GM23338 (cell line): ENCODE results near the gene PHF20. TPM values are rescaled to one million over a fixed set of nuclear protein-coding genes. Genes with fewer than 3 reads are reported as not detected.

ENCODE experiments used
- ATAC-seq: fragments of 200-7000 bp; cut with Tn5 transposase; 3 replicates; pipeline ENCODE4 v1.9.1; 2020
- DNase-seq: peaks from one replicate; pipeline ENCODE4 v3.0.0-alpha.2; 2015; ENCODE audit warnings: low spot score
- H2AFZ ChIP-seq: fragments of 200-600 bp; sonication (generic); 2 replicates; pipeline ENCODE4 v1.8.0; 2016; ENCODE audit warnings: antibody characterized with exemption, mild to moderate bottlenecking, moderate library complexity
- H3F3A ChIP-seq: fragments of 200-600 bp; sonication (generic); replicated peaks from 2 replicates; pipeline ENCODE4 v1.8.0; 2017; ENCODE audit warnings: antibody characterized with exemption, mixed run types, low read depth
- H3K27ac ChIP-seq: fragments of 200-600 bp; sonication (generic); 2 replicates; pipeline ENCODE4 v1.6.1; 2016; ENCODE audit warnings: low read depth
- H3K27me3 ChIP-seq: fragments of 200-600 bp; sonication (generic); 2 replicates; pipeline ENCODE4 v1.8.0; 2016; ENCODE audit warnings: mild to moderate bottlenecking, mixed run types, moderate library complexity; ENCODE audit not compliant: insufficient read depth
- H3K36me3 ChIP-seq: fragments of 200-600 bp; sonication (generic); 2 replicates; pipeline ENCODE4 v1.8.0; 2016; ENCODE audit warnings: mild to moderate bottlenecking; ENCODE audit not compliant: insufficient read depth
- H3K4me1 ChIP-seq: fragments of 200-600 bp; sonication (generic); 2 replicates; pipeline ENCODE4 v1.8.0; 2016; ENCODE audit warnings: mild to moderate bottlenecking, moderate library complexity; ENCODE audit not compliant: insufficient read depth
- H3K4me2 ChIP-seq: fragments of 200-600 bp; sonication (generic); 2 replicates; pipeline ENCODE4 v1.7.1; 2017; ENCODE audit warnings: mixed run types
- H3K4me3 ChIP-seq: fragments of 200-600 bp; sonication (generic); 2 replicates; pipeline ENCODE4 v1.6.1; 2016; ENCODE audit warnings: mixed run types
- H3K79me2 ChIP-seq: fragments of 200-600 bp; sonication (generic); replicated peaks from 2 replicates; pipeline ENCODE4 v1.8.0; 2017; ENCODE audit warnings: mild to moderate bottlenecking; ENCODE audit not compliant: insufficient read depth
- H3K9me2 ChIP-seq: fragments of 200-600 bp; sonication (generic); 2 replicates; pipeline ENCODE4 v1.8.0; 2017; ENCODE audit not compliant: insufficient read depth
- H4K20me1 ChIP-seq: fragments of 200-600 bp; sonication (generic); replicated peaks from 2 replicates; pipeline ENCODE4 v1.8.0; 2017; ENCODE audit warnings: mild to moderate bottlenecking; ENCODE audit not compliant: insufficient read depth
- H3K27ac Mint-ChIP-seq: 2 replicates; pipeline ENCODE4 v1.8.0; 2020; ENCODE audit warnings: inconsistent platforms, mild to moderate bottlenecking, moderate library complexity, mixed read lengths
- H3K27me3 Mint-ChIP-seq: 3 replicates; pipeline ENCODE4 v1.8.0; 2022; ENCODE audit warnings: low read depth, mild to moderate bottlenecking, moderate library complexity, mixed read lengths, inconsistent platforms; ENCODE audit not compliant: insufficient read depth, poor library complexity
- H3K36me3 Mint-ChIP-seq: 3 replicates; pipeline ENCODE4 v1.8.0; 2021; ENCODE audit warnings: low read depth, mild to moderate bottlenecking, inconsistent platforms, moderate library complexity, mixed read lengths
- H3K4me1 Mint-ChIP-seq: 3 replicates; pipeline ENCODE4 v1.8.0; 2020; ENCODE audit warnings: mild to moderate bottlenecking, inconsistent platforms, mixed read lengths
- H3K4me3 Mint-ChIP-seq: 3 replicates; pipeline ENCODE4 v1.8.0; 2021; ENCODE audit warnings: moderate library complexity, mild to moderate bottlenecking, inconsistent platforms, mixed read lengths
- H3K9me3 Mint-ChIP-seq: 3 replicates; pipeline ENCODE4 v1.8.0; 2020; ENCODE audit warnings: moderate library complexity, mild to moderate bottlenecking, inconsistent platforms, mixed read lengths
- CREB1 ChIP-seq: fragments of 250-450 bp; sonication (Bioruptor Pico); IDR thresholded peaks from 2 replicates; pipeline ENCODE4 v1.5.0; 2020; ENCODE audit warnings: low read depth, mild to moderate bottlenecking, moderate library complexity
- EZH2 ChIP-seq: fragments of 200-600 bp; sonication (generic); IDR thresholded peaks from one replicate; pipeline ENCODE4 v1.8.0; 2017; ENCODE audit warnings: antibody characterized with exemption, mild to moderate bottlenecking, low read depth; ENCODE audit not compliant: unreplicated experiment
- EZH2phosphoT487 ChIP-seq: fragments of 200-600 bp; sonication (generic); IDR thresholded peaks from one replicate; pipeline ENCODE4 v1.8.1; 2018; ENCODE audit warnings: antibody characterized with exemption; ENCODE audit not compliant: unreplicated experiment
- JUNB ChIP-seq: IDR thresholded peaks from one replicate; pipeline ENCODE4 v1.6.1; 2016; ENCODE audit warnings: antibody characterized with exemption; ENCODE audit not compliant: unreplicated experiment
- NANOG ChIP-seq: IDR thresholded peaks from 2 replicates; pipeline ENCODE4 v1.6.1; 2016; ENCODE audit warnings: antibody characterized with exemption, borderline replicate concordance
- POLR2AphosphoS5 ChIP-seq: IDR thresholded peaks from 2 replicates; pipeline ENCODE4 v1.6.1; 2016; ENCODE audit warnings: antibody characterized with exemption, low read depth
- STAT1 ChIP-seq: IDR thresholded peaks from one replicate; pipeline ENCODE4 v1.6.1; 2016; ENCODE audit warnings: antibody characterized with exemption; ENCODE audit not compliant: unreplicated experiment
- ZNF114 ChIP-seq: fragments of 250-450 bp; sonication (Bioruptor Pico); IDR thresholded peaks from 2 replicates; pipeline ENCODE4 v1.5.0; 2020; ENCODE audit warnings: mild to moderate bottlenecking, moderate library complexity
- ZNF331 ChIP-seq: fragments of 250-450 bp; sonication (Bioruptor Pico); IDR thresholded peaks from 2 replicates; pipeline ENCODE4 v1.5.0; 2020; ENCODE audit warnings: low read depth, mild to moderate bottlenecking, moderate library complexity
- polyA plus RNA-seq: library from polyadenylated mRNA; unstranded; fragments of >200 nt; fragmentation: Nextera tagmentation; extraction: Ambion mirVana; gene quantifications from 2 replicates; pipeline ENCODE4 v1.2.1, GENCODE V29; 2016
- total RNA-seq: library from RNA; depleted of rRNA; stranded (reverse); fragments of >200 nt; shearing (Covaris generic); gene quantifications from 2 replicates; pipeline ENCODE4 v1.2.3, GENCODE V29; 2014
- TF ChIP-seq, protein P1 (sequence below): IDR thresholded peaks from 2 replicates; pipeline ENCODE4 v1.6.1; 2016; ENCODE audit warnings: antibody characterized with exemption
- TF ChIP-seq, protein P2 (sequence below), 2 experiments: fragments of 200-600 bp in 1 of 2; sonication (generic) in 1 of 2; conservative IDR thresholded peaks; 2 replicates each; pipeline versions ENCODE4 v1.5.1 to v1.6.1; 2016 to 2017; ENCODE audit warnings: antibody characterized with exemption in 2 of 2, low read depth in 2 of 2, mild to moderate bottlenecking in 2 of 2, moderate library complexity in 1 of 2
- TF ChIP-seq, protein P3 (sequence below): IDR thresholded peaks from one replicate; pipeline ENCODE4 v1.6.1; 2018; ENCODE audit warnings: antibody characterized with exemption; ENCODE audit not compliant: unreplicated experiment
- TF ChIP-seq, protein P4 (sequence below): fragments of 250-450 bp; sonication (Bioruptor Pico); IDR thresholded peaks from 2 replicates; pipeline ENCODE4 v1.5.0; 2020; ENCODE audit warnings: mild to moderate bottlenecking, moderate library complexity

PHF20 gene
- total and polyA plus RNA-seq, 2 experiments from 2014 or later: 71.8 to 103 TPM

DNA sequence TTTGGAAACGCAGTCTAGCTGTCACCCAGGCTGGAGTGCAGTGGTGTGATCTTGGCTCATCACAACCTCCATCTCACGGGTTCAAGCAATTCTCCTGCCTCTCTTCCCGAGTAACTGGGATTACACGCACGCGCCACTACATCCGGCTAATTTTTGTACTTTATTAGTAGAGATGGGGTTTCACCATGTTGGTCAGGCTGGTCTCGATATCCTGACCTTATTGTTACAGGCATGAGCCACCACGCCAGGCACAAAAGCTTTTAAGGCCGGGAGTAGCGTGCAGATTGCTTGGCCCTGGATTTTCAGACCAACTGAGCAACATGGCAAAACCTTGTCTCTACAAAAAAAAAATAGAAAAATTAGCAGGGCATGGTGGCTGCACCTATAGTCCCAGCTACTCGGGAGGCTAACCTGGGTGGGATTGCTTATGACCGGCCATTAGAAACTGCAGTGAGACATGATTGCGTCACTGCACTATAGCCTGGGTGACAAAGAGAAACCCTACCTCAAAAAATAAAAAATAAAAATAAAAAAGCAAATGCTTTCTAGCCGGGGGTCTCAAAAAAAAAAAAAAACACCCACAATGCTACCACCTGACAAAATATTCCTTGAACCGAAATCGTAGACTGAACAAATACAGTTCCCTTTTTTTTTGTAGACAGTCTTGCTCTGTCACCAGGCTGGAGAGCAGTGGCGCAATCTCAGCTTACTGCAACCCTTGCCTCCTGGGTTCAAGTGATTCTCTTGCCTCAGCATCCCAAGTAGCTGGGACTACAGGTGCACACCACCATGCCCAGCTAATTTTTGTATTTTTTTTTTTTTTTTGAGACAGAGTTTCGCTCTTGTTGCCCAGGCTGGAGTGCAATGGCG is 44.7 kb upstream of the PHF20 start:
- H3K27ac Mint-ChIP-seq: peak overlapping the region; percentile 75; the same call in 1 of the 2 replicates
- Histone ChIP-seq H3K27ac (no peak overlapping the region), H3K79me2 (peaks cover 99% of the 10 kb centered on the region), H4K20me1 (peaks cover 64% of the 10 kb centered on the region), H3K4me1 (no peaks in the 10 kb centered on the region), H3K9me2 (no peaks in the 10 kb centered on the region), H3K4me3 (no peak overlapping the region), H3F3A (peaks cover 19% of the 10 kb centered on the region), H3K27me3 (no peaks in the 10 kb centered on the region), H3K36me3 (peaks cover 99% of the 10 kb centered on the region), H3K4me2 (no peak overlapping the region), H2AFZ (no peak overlapping the region)
- DNase-seq (no peak), ATAC-seq (no peak)
- H3K27me3 Mint-ChIP-seq: peaks cover 12% of the 10 kb centered on the region
- no peaks in the 10 kb centered on the region for H3K4me1 Mint-ChIP-seq
- no peaks in the 10 kb centered on the region; the same call in 2 of the 3 replicates for H3K9me3 Mint-ChIP-seq
- TF ChIP-seq, protein P1, sequence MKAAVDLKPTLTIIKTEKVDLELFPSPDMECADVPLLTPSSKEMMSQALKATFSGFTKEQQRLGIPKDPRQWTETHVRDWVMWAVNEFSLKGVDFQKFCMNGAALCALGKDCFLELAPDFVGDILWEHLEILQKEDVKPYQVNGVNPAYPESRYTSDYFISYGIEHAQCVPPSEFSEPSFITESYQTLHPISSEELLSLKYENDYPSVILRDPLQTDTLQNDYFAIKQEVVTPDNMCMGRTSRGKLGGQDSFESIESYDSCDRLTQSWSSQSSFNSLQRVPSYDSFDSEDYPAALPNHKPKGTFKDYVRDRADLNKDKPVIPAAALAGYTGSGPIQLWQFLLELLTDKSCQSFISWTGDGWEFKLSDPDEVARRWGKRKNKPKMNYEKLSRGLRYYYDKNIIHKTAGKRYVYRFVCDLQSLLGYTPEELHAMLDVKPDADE: no peak
- no peak for TF ChIP-seq STAT1
- no peak for TF ChIP-seq EZH2
- no peak for TF ChIP-seq JUNB
- TF ChIP-seq, protein P2, sequence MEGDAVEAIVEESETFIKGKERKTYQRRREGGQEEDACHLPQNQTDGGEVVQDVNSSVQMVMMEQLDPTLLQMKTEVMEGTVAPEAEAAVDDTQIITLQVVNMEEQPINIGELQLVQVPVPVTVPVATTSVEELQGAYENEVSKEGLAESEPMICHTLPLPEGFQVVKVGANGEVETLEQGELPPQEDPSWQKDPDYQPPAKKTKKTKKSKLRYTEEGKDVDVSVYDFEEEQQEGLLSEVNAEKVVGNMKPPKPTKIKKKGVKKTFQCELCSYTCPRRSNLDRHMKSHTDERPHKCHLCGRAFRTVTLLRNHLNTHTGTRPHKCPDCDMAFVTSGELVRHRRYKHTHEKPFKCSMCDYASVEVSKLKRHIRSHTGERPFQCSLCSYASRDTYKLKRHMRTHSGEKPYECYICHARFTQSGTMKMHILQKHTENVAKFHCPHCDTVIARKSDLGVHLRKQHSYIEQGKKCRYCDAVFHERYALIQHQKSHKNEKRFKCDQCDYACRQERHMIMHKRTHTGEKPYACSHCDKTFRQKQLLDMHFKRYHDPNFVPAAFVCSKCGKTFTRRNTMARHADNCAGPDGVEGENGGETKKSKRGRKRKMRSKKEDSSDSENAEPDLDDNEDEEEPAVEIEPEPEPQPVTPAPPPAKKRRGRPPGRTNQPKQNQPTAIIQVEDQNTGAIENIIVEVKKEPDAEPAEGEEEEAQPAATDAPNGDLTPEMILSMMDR (conservative IDR thresholded peaks at IDR 0.05; ENCODE audit: low read depth in 2 of 2): no peak
- TF ChIP-seq, protein P3, sequence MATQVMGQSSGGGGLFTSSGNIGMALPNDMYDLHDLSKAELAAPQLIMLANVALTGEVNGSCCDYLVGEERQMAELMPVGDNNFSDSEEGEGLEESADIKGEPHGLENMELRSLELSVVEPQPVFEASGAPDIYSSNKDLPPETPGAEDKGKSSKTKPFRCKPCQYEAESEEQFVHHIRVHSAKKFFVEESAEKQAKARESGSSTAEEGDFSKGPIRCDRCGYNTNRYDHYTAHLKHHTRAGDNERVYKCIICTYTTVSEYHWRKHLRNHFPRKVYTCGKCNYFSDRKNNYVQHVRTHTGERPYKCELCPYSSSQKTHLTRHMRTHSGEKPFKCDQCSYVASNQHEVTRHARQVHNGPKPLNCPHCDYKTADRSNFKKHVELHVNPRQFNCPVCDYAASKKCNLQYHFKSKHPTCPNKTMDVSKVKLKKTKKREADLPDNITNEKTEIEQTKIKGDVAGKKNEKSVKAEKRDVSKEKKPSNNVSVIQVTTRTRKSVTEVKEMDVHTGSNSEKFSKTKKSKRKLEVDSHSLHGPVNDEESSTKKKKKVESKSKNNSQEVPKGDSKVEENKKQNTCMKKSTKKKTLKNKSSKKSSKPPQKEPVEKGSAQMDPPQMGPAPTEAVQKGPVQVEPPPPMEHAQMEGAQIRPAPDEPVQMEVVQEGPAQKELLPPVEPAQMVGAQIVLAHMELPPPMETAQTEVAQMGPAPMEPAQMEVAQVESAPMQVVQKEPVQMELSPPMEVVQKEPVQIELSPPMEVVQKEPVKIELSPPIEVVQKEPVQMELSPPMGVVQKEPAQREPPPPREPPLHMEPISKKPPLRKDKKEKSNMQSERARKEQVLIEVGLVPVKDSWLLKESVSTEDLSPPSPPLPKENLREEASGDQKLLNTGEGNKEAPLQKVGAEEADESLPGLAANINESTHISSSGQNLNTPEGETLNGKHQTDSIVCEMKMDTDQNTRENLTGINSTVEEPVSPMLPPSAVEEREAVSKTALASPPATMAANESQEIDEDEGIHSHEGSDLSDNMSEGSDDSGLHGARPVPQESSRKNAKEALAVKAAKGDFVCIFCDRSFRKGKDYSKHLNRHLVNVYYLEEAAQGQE: no peak
- TF ChIP-seq ZNF114 (CRISPR knock-in tag): no peak
- TF ChIP-seq, protein P4, sequence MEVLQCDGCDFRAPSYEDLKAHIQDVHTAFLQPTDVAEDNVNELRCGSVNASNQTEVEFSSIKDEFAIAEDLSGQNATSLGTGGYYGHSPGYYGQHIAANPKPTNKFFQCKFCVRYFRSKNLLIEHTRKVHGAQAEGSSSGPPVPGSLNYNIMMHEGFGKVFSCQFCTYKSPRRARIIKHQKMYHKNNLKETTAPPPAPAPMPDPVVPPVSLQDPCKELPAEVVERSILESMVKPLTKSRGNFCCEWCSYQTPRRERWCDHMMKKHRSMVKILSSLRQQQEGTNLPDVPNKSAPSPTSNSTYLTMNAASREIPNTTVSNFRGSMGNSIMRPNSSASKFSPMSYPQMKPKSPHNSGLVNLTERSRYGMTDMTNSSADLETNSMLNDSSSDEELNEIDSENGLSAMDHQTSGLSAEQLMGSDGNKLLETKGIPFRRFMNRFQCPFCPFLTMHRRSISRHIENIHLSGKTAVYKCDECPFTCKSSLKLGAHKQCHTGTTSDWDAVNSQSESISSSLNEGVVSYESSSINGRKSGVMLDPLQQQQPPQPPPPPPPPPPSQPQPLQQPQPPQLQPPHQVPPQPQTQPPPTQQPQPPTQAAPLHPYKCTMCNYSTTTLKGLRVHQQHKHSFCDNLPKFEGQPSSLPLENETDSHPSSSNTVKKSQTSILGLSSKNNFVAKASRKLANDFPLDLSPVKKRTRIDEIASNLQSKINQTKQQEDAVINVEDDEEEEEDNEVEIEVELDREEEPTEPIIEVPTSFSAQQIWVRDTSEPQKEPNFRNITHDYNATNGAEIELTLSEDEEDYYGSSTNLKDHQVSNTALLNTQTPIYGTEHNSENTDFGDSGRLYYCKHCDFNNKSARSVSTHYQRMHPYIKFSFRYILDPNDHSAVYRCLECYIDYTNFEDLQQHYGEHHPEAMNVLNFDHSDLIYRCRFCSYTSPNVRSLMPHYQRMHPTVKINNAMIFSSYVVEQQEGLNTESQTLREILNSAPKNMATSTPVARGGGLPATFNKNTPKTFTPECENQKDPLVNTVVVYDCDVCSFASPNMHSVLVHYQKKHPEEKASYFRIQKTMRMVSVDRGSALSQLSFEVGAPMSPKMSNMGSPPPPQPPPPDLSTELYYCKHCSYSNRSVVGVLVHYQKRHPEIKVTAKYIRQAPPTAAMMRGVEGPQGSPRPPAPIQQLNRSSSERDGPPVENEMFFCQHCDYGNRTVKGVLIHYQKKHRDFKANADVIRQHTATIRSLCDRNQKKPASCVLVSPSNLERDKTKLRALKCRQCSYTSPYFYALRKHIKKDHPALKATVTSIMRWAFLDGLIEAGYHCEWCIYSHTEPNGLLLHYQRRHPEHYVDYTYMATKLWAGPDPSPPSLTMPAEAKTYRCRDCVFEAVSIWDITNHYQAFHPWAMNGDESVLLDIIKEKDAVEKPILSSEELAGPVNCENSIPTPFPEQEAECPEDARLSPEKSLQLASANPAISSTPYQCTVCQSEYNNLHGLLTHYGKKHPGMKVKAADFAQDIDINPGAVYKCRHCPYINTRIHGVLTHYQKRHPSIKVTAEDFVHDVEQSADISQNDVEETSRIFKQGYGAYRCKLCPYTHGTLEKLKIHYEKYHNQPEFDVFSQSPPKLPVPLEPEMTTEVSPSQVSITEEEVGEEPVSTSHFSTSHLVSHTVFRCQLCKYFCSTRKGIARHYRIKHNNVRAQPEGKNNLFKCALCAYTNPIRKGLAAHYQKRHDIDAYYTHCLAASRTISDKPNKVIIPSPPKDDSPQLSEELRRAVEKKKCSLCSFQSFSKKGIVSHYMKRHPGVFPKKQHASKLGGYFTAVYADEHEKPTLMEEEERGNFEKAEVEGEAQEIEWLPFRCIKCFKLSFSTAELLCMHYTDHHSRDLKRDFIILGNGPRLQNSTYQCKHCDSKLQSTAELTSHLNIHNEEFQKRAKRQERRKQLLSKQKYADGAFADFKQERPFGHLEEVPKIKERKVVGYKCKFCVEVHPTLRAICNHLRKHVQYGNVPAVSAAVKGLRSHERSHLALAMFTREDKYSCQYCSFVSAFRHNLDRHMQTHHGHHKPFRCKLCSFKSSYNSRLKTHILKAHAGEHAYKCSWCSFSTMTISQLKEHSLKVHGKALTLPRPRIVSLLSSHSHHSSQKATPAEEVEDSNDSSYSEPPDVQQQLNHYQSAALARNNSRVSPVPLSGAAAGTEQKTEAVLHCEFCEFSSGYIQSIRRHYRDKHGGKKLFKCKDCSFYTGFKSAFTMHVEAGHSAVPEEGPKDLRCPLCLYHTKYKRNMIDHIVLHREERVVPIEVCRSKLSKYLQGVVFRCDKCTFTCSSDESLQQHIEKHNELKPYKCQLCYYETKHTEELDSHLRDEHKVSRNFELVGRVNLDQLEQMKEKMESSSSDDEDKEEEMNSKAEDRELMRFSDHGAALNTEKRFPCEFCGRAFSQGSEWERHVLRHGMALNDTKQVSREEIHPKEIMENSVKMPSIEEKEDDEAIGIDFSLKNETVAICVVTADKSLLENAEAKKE (CRISPR knock-in tag): no peak
- TF ChIP-seq EZH2phosphoT487: no peak
- TF ChIP-seq CREB1 (CRISPR knock-in tag): no peak
- no peak for TF ChIP-seq ZNF331 (CRISPR knock-in tag)
- TF ChIP-seq POLR2AphosphoS5: no peak
- TF ChIP-seq NANOG: no peak
- H3K36me3 Mint-ChIP-seq: peaks cover 98% of the 10 kb centered on the region
- H3K4me3 Mint-ChIP-seq: no peak overlapping the region
